NCI-H2107 (cell line): ENCODE data around the gene CIDEB.

Experiments used
- DNase-seq: peaks from one replicate; lab custom pipeline; 2025; lab: John Stamatoyannopoulos, UW

The CIDEB gene

GRCh38 chr14:24290746-24291145 is 17.0 kb downstream of the CIDEB start:
- DNase-seq = no peak

GRCh38 chr14:24289649-24290280 is 18.0 kb downstream of the CIDEB start:
- no peak for DNase-seq

GRCh38 chr14:24286996-24287395 is 20.8 kb downstream of the CIDEB start:
- DNase-seq = no peak

- no peak for DNase-seq
Measured at GRCh38 chr14:24285351-24285750, 22.4 kb downstream of the CIDEB start.

DNA sequence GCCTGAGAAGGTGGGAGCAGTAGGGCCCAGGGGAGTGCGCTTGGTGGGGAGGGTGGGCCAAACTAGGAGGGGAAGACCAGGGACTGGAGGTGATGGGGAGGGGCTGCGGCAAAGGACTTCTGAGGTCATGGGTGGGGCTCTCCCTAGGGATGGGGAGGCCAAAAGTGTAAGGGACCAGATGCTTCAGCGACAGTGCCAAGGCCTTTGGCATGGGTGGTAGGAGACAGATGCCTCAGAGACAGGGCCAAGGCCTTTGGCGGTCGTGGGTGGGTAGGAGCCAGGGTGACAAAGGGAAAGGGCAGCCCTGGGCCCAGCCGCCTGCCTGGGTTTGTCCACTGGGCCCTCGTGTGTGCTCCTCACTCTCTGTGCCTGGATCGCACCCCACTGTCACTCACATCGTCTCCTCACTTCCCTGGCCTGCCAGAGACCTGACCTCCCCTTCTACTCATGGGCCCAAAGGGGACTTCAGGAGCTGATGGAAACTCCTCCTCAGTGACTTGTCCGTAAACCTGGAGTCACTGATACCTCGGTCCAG is 23.2 kb downstream of the CIDEB start:
- DNase-seq = no peak

DNA sequence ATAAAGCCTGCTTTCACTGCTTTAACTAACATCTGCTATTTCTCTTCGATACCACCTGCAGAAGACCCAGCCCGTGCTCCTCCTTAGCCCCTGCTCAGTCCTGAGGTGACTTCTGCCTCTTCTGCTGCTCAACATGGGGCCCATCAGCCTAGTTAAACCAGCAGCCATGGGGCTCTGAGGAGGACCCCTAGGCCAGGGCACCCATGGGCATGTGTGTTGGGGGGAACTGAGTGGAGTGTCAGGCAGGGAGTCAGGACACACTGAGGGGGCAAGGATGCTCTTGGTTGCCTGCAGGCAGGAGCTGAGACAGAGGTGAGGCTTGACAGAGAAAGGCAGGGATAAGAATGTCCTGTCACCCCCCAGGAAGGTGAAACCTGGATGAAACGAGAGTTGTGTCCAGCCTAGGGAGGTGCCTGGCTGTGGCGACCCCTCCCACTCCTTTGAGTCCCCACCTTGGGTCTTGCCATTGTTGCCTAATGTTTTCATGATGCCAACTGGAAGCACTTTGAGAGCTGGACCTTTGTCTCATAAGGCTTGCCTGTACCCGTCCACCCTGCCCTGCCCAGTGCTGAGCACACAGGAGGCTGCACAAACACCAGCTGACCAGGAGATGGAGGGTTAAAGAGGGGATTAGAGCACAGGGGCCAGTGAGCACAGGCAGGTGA is 23.8 kb downstream of the CIDEB start:
- no peak for DNase-seq

GRCh38 chr14:24282736-24283135 is 25.0 kb downstream of the CIDEB start:
- DNase-seq = no peak

- DNase-seq = no peak
Measured at GRCh38 chr14:24281636-24282035, 26.1 kb downstream of the CIDEB start.

- DNase-seq = no peak
Measured at GRCh38 chr14:24280797-24281460, 26.8 kb downstream of the CIDEB start.

DNA sequence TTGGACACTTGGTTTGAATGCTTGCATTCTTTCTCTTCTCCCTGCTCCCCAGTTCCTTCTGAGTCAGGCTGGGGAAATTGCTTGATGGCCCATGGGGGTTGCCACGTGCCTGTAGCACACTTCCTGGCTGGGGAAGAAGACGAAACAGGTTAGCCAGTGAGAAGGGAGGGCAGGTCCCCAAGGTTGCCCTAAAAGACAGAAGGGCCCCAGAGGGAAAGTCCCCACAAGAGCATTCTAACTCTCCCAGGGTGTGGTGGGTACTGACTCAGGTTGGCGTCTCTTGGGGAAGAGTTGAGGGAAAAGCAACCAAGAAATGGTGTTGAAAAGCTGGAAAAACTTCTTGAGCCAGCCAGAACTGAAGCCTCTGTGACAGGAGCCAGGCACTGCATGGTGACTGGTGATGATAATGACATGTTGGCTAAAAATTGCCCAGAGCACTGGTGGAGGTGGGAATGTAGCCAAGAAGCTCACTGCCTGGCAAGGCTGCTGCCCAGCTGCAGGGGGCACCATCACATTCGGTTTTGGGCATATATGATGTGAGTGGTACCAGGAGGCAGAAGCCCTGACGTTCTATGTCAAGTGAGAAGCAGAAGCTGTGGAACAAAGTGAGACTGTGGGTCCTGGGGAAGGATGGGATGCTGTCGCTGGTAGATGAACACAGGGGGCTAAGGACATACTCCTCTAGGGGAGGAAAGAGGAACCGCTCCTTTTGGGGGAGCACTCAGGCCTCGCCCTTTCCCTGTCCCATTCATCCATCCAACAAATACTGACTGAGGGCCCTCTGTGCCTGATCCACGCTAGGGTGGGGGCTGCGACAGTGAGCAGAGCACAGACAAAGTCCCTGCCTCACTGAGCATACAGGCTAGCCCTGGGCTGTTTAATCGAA is 28.2 kb downstream of the CIDEB start:
- DNase-seq = no peak

- no peak for DNase-seq
Measured at GRCh38 chr14:24278424-24278823, 29.4 kb downstream of the CIDEB start.

GRCh38 chr14:24277606-24278321 is 30.0 kb downstream of the CIDEB start:
- DNase-seq = no peak

GRCh38 chr14:24277071-24277470 is 30.7 kb downstream of the CIDEB start:
- DNase-seq = no peak

- DNase-seq = peak; percentile 43
Measured at GRCh38 chr14:24274101-24274543, 33.7 kb downstream of the CIDEB start.

- DNase-seq = no peak
Measured at GRCh38 chr14:24273422-24273998, 34.3 kb downstream of the CIDEB start.

GRCh38 chr14:24272467-24272866 is 35.3 kb downstream of the CIDEB start:
- DNase-seq = no peak

- DNase-seq = no peak
Measured at GRCh38 chr14:24271834-24272263, 35.9 kb downstream of the CIDEB start.

DNA sequence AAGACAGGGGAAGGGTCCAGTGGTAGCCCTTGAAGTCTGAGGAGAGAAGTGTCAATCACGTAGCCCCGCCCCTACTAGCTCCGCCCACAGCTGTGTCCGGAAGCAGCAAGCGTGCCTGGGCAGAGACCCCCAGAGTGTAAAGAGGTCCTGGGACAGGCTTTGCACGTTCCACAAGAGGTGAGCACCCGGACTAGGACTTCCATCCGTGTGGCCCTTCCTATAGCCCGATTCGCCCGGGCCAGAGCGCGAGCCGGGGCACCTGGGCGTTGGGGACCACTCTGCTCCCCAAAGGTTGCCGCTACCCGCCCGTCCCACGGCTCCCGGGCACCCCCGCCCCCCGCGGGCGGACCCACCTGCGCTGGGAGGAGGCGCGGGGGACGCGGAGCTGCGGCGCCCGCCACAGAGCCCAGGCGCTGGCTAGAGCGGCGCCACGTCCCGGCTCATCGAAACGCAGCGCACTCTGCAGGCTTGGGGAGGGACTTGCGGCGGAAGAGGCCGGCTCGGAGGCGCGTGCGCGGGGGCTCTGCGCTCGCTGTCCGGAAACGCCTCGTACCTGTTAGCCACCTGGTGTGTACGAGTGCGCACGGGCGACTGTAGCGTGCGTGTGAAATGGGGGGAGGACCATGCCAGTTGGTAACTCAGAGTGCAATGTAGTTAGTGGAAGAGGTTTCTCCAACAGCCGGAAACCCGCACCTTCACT is 36.5 kb downstream of the CIDEB start, which contains the start of gene RABGGTA:
Gene RABGGTA, minus strand, starts transcription at position 464 of the 700 bp plus-strand sequence. CDS start 482 bp downstream, outside the sequence.
- DNase-seq = peak; percentile 90

DNA sequence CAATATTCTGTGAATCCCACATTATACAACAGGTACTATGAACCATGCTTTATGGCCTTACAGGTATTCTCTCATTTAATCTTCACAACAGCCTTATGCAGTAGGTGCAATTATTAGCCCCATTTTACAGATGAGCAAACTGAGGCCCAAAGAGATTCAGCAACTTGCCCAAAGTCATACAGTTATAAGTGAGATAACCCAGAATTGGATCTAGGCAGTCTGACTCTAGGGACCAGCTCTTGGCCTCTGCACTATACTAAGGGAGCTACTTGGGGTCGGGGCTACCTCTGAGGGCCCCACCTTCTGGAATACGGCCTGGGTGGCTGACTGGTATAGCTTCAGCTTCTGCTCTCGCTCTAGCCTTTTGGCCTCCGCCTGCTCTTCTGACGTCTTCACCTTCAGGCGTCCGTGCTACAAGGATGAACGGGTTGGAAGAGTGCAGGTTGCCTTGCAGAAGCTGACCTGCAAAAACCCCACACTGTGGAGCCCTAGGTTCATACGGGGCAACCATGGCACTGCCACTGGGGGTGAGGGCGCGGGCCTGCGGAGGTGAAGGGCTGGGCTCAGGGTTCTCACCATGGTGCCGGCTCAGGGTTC is 37.1 kb downstream of the CIDEB start:
- no peak for DNase-seq
